ENCODE data around the gene USP24.

The USP24 gene

GRCh38 chr1:55107101-55107500, 108.1 kb downstream of the USP24 start:
- no peak for DNase-seq

GRCh38 chr1:55103891-55104290, 111.3 kb downstream of the USP24 start:
- peak in 1 of 2 experiments; percentile 14 for DNase-seq

GRCh38 chr1:55095095-55095494, 120.1 kb downstream of the USP24 start:
- DNase-seq, result no peak

GRCh38 chr1:55092475-55092874, 122.7 kb downstream of the USP24 start:
- no peak for DNase-seq

GRCh38 chr1:55089683-55090082, 125.5 kb downstream of the USP24 start:
- DNase-seq, result no peak

- DNase-seq, result no peak
Observed at GRCh38 chr1:55088413-55088812, 126.8 kb downstream of the USP24 start.

GRCh38 chr1:55087439-55087838, 127.7 kb downstream of the USP24 start:
- DNase-seq, result no peak

- DNase-seq, result no peak
Observed at GRCh38 chr1:55084257-55084656, 130.9 kb downstream of the USP24 start.

- no peak for DNase-seq
Observed at GRCh38 chr1:55081905-55082296, 133.3 kb downstream of the USP24 start.

- no peak for DNase-seq
Observed at GRCh38 chr1:55081188-55081904, 133.8 kb downstream of the USP24 start.

GRCh38 chr1:55079651-55080050, 135.5 kb downstream of the USP24 start:
- no peak for DNase-seq

GRCh38 chr1:55078470-55078869, 136.7 kb downstream of the USP24 start:
- no peak for DNase-seq

GRCh38 chr1:55076356-55076755, 138.8 kb downstream of the USP24 start:
- no peak for DNase-seq

GRCh38 chr1:55074455-55074854, 140.7 kb downstream of the USP24 start:
- no peak for DNase-seq

- no peak for DNase-seq
Observed at GRCh38 chr1:55073187-55073916, 141.8 kb downstream of the USP24 start.

GRCh38 chr1:55071477-55071876, 143.7 kb downstream of the USP24 start:
- peak; percentile 24 to 56 for DNase-seq

- no peak for DNase-seq
Observed at GRCh38 chr1:55070293-55071164, 144.6 kb downstream of the USP24 start.

GRCh38 chr1:55069280-55069679, 145.9 kb downstream of the USP24 start:
- no peak for DNase-seq

- DNase-seq, result no peak
Observed at GRCh38 chr1:55068638-55069037, 146.5 kb downstream of the USP24 start.

- no peak for DNase-seq
Observed at GRCh38 chr1:55067914-55068313, 147.2 kb downstream of the USP24 start.

GRCh38 chr1:55067022-55067778, 148.0 kb downstream of the USP24 start:
- DNase-seq, result no peak

GRCh38 chr1:55065648-55066047, 149.5 kb downstream of the USP24 start:
- no peak for DNase-seq

GRCh38 chr1:55064861-55065263, 150.3 kb downstream of the USP24 start:
- no peak for DNase-seq
